ENCODE measurements around the gene SHCBP1L. TPM values are rescaled to one million over a fixed set of nuclear protein-coding genes. Genes with fewer than 3 reads are reported as not detected.
A peak's percentile ranks its signal among the peaks of the same experiment; 100 is the strongest.

SHCBP1L gene
- total and polyA plus RNA-seq, 5 donors from 2014 or later: not detected

- Histone ChIP-seq H3K27ac (ENCODE audit: insufficient read depth, low read length, poor library complexity, severe bottlenecking) (no peak overlapping the region), H3K4me3 (ENCODE audit: low read depth, low read length) (no peak overlapping the region), H3K4me1 (ENCODE audit: control insufficient read depth, insufficient read depth, low read length, poor library complexity, severe bottlenecking) (no peaks in the 10 kb centered on the region), H3K9me3 (ENCODE audit: control insufficient read depth in 2 of 2, low read length in 2 of 2) (no peaks in the 10 kb centered on the region), H3K36me3 (ENCODE audit: control insufficient read depth, insufficient read depth, low read length) (no peaks in the 10 kb centered on the region), H3K27me3 (ENCODE audit: control insufficient read depth, insufficient read depth, low read length) (peaks cover 2% of the 10 kb centered on the region)
- no peak for DNase-seq
- Mint-ChIP-seq H3K4me3 (no peak overlapping the region), H3K27ac (no peak overlapping the region), H3K36me3 (no peaks in the 10 kb centered on the region), H3K4me1 (no peaks in the 10 kb centered on the region), H3K9me3 (peaks cover 0 to 1% (median 0%) of the 10 kb centered on the region in 7 donors), H3K27me3 (peaks cover 7% of the 10 kb centered on the region)
- ATAC-seq (ENCODE audit: low read depth in 2 of 2): no peak
These were observed 19.9 kb upstream of the SHCBP1L start for GRCh38 chr1:182972829-182973228.

GRCh38 chr1:182972231-182972630, 19.3 kb upstream of the SHCBP1L start:
- ATAC-seq (ENCODE audit: low read depth in 2 of 2) (no peak), DNase-seq (no peak)
- H3K27ac Mint-ChIP-seq: no peak overlapping the region
- Histone ChIP-seq H3K27me3 (ENCODE audit: control insufficient read depth, insufficient read depth, low read length) (peaks cover 2% of the 10 kb centered on the region), H3K9me3 (ENCODE audit: control insufficient read depth in 2 of 2, low read length in 2 of 2) (no peaks in the 10 kb centered on the region), H3K4me3 (ENCODE audit: low read depth, low read length) (no peak overlapping the region), H3K4me1 (ENCODE audit: control insufficient read depth, insufficient read depth, low read length, poor library complexity, severe bottlenecking) (no peaks in the 10 kb centered on the region), H3K27ac (ENCODE audit: insufficient read depth, low read length, poor library complexity, severe bottlenecking) (no peak overlapping the region), H3K36me3 (ENCODE audit: control insufficient read depth, insufficient read depth, low read length) (no peaks in the 10 kb centered on the region)
- H3K36me3 Mint-ChIP-seq: no peaks in the 10 kb centered on the region
- H3K4me3 Mint-ChIP-seq: no peak overlapping the region
- H3K27me3 Mint-ChIP-seq: peaks cover 7% of the 10 kb centered on the region
- H3K9me3 Mint-ChIP-seq: peaks cover 0 to 1% (median 0%) of the 10 kb centered on the region in 7 donors
- H3K4me1 Mint-ChIP-seq: no peaks in the 10 kb centered on the region

GRCh38 chr1:182971219-182971618, 18.3 kb upstream of the SHCBP1L start:
- H3K27me3 ChIP-seq (ENCODE audit: control insufficient read depth, insufficient read depth, low read length): peaks cover 2% of the 10 kb centered on the region
- H3K27ac ChIP-seq (ENCODE audit: insufficient read depth, low read length, poor library complexity, severe bottlenecking): no peak overlapping the region
- H3K27me3 Mint-ChIP-seq: peaks cover 7% of the 10 kb centered on the region
- no peaks in the 10 kb centered on the region for H3K9me3 ChIP-seq (ENCODE audit: control insufficient read depth in 2 of 2, low read length in 2 of 2)
- ATAC-seq (ENCODE audit: low read depth in 2 of 2): no peak
- no peaks in the 10 kb centered on the region for H3K4me1 ChIP-seq (ENCODE audit: control insufficient read depth, insufficient read depth, low read length, poor library complexity, severe bottlenecking)
- no peaks in the 10 kb centered on the region for H3K36me3 ChIP-seq (ENCODE audit: control insufficient read depth, insufficient read depth, low read length)
- peaks cover 0 to 1% (median 0%) of the 10 kb centered on the region in 7 donors for H3K9me3 Mint-ChIP-seq
- H3K36me3 Mint-ChIP-seq: no peaks in the 10 kb centered on the region
- no peak overlapping the region for H3K27ac Mint-ChIP-seq
- no peaks in the 10 kb centered on the region for H3K4me1 Mint-ChIP-seq
- no peak overlapping the region for H3K4me3 Mint-ChIP-seq
- no peak overlapping the region for H3K4me3 ChIP-seq (ENCODE audit: low read depth, low read length)
- no peak for DNase-seq

GRCh38 chr1:182968836-182969734, 16.1 kb upstream of the SHCBP1L start:
- no peak for ATAC-seq (ENCODE audit: low read depth in 2 of 2)

GRCh38 chr1:182968151-182968741, 15.3 kb upstream of the SHCBP1L start:
- H3K4me3 Mint-ChIP-seq: no peak overlapping the region

More at GRCh38 chr1:182968836-182969734, 16.1 kb upstream of the SHCBP1L start:
- Mint-ChIP-seq H3K4me3 (no peak overlapping the region), H3K9me3 (peaks cover 0 to 1% (median 0%) of the 10 kb centered on the region in 7 donors), H3K36me3 (no peaks in the 10 kb centered on the region), H3K27me3 (peaks cover 1% of the 10 kb centered on the region), H3K4me1 (no peaks in the 10 kb centered on the region), H3K27ac (no peak overlapping the region)
- Histone ChIP-seq H3K27me3 (ENCODE audit: control insufficient read depth, insufficient read depth, low read length) (peaks cover 2% of the 10 kb centered on the region), H3K4me1 (ENCODE audit: control insufficient read depth, insufficient read depth, low read length, poor library complexity, severe bottlenecking) (no peaks in the 10 kb centered on the region), H3K27ac (ENCODE audit: insufficient read depth, low read length, poor library complexity, severe bottlenecking) (no peak overlapping the region), H3K9me3 (ENCODE audit: control insufficient read depth in 2 of 2, low read length in 2 of 2) (no peaks in the 10 kb centered on the region), H3K36me3 (ENCODE audit: control insufficient read depth, insufficient read depth, low read length) (no peaks in the 10 kb centered on the region), H3K4me3 (ENCODE audit: low read depth, low read length) (no peak overlapping the region)
- no peak for DNase-seq

GRCh38 chr1:182965861-182966260, 12.9 kb upstream of the SHCBP1L start:
- H3K36me3 ChIP-seq (ENCODE audit: control insufficient read depth, insufficient read depth, low read length): no peaks in the 10 kb centered on the region
- H3K27me3 ChIP-seq (ENCODE audit: control insufficient read depth, insufficient read depth, low read length): peaks cover 3% of the 10 kb centered on the region
- DNase-seq (no peak), ATAC-seq (ENCODE audit: low read depth in 2 of 2) (no peak)
- H3K4me1 ChIP-seq (ENCODE audit: control insufficient read depth, insufficient read depth, low read length, poor library complexity, severe bottlenecking): no peaks in the 10 kb centered on the region
- H3K4me3 Mint-ChIP-seq: no peak overlapping the region
- no peak overlapping the region for H3K27ac Mint-ChIP-seq
- peaks cover 0 to 3% (median 0%) of the 10 kb centered on the region in 4 donors for H3K4me1 Mint-ChIP-seq
- no peak overlapping the region for H3K4me3 ChIP-seq (ENCODE audit: low read depth, low read length)
- H3K36me3 Mint-ChIP-seq: no peaks in the 10 kb centered on the region
- H3K9me3 ChIP-seq (ENCODE audit: control insufficient read depth in 2 of 2, low read length in 2 of 2): no peaks in the 10 kb centered on the region
- H3K27ac ChIP-seq (ENCODE audit: insufficient read depth, low read length, poor library complexity, severe bottlenecking): no peak overlapping the region
- H3K27me3 Mint-ChIP-seq: peaks cover 13% of the 10 kb centered on the region
- H3K9me3 Mint-ChIP-seq: peaks cover 0 to 2% (median 0%) of the 10 kb centered on the region in 7 donors

More at GRCh38 chr1:182968151-182968741, 15.3 kb upstream of the SHCBP1L start:
- Mint-ChIP-seq H3K9me3 (peaks cover 0 to 1% (median 0%) of the 10 kb centered on the region in 7 donors), H3K27me3 (no peaks in the 10 kb centered on the region), H3K4me1 (no peaks in the 10 kb centered on the region), H3K27ac (no peak overlapping the region), H3K36me3 (no peaks in the 10 kb centered on the region)
- no peaks in the 10 kb centered on the region for H3K9me3 ChIP-seq (ENCODE audit: control insufficient read depth in 2 of 2, low read length in 2 of 2)
- no peak for DNase-seq
- H3K4me1 ChIP-seq (ENCODE audit: control insufficient read depth, insufficient read depth, low read length, poor library complexity, severe bottlenecking): no peaks in the 10 kb centered on the region
- H3K36me3 ChIP-seq (ENCODE audit: control insufficient read depth, insufficient read depth, low read length): no peaks in the 10 kb centered on the region
- H3K27me3 ChIP-seq (ENCODE audit: control insufficient read depth, insufficient read depth, low read length): peaks cover 2% of the 10 kb centered on the region
- no peak overlapping the region for H3K27ac ChIP-seq (ENCODE audit: insufficient read depth, low read length, poor library complexity, severe bottlenecking)
- ATAC-seq (ENCODE audit: low read depth in 2 of 2): no peak
- no peak overlapping the region for H3K4me3 ChIP-seq (ENCODE audit: low read depth, low read length)

- Histone ChIP-seq H3K4me1 (ENCODE audit: control insufficient read depth, insufficient read depth, low read length, poor library complexity, severe bottlenecking) (no peaks in the 10 kb centered on the region), H3K27me3 (ENCODE audit: control insufficient read depth, insufficient read depth, low read length) (peaks cover 3% of the 10 kb centered on the region), H3K27ac (ENCODE audit: insufficient read depth, low read length, poor library complexity, severe bottlenecking) (no peak overlapping the region), H3K4me3 (ENCODE audit: low read depth, low read length) (no peak overlapping the region), H3K36me3 (ENCODE audit: control insufficient read depth, insufficient read depth, low read length) (no peaks in the 10 kb centered on the region), H3K9me3 (ENCODE audit: control insufficient read depth in 2 of 2, low read length in 2 of 2) (no peaks in the 10 kb centered on the region)
- H3K27me3 Mint-ChIP-seq: peaks cover 13% of the 10 kb centered on the region
- peaks cover 0 to 1% (median 0%) of the 10 kb centered on the region in 7 donors for H3K9me3 Mint-ChIP-seq
- H3K27ac Mint-ChIP-seq: peak overlapping the region in 1 of 3 donors; percentile 1
- DNase-seq (no peak), ATAC-seq (ENCODE audit: low read depth in 2 of 2) (no peak)
- H3K4me3 Mint-ChIP-seq: no peak overlapping the region
- H3K36me3 Mint-ChIP-seq: no peaks in the 10 kb centered on the region
- peaks cover 0 to 3% (median 0%) of the 10 kb centered on the region in 4 donors for H3K4me1 Mint-ChIP-seq
These were observed 12.1 kb upstream of the SHCBP1L start for GRCh38 chr1:182965096-182965495.
